Measurements from ENCODE around the gene ZNF697.
"Not testable (repeated sequence)": the region's sequence is repeated elsewhere in the genome, so short reads cannot be mapped to it uniquely, and the experiment has no call there.

Gene ZNF697

DNA sequence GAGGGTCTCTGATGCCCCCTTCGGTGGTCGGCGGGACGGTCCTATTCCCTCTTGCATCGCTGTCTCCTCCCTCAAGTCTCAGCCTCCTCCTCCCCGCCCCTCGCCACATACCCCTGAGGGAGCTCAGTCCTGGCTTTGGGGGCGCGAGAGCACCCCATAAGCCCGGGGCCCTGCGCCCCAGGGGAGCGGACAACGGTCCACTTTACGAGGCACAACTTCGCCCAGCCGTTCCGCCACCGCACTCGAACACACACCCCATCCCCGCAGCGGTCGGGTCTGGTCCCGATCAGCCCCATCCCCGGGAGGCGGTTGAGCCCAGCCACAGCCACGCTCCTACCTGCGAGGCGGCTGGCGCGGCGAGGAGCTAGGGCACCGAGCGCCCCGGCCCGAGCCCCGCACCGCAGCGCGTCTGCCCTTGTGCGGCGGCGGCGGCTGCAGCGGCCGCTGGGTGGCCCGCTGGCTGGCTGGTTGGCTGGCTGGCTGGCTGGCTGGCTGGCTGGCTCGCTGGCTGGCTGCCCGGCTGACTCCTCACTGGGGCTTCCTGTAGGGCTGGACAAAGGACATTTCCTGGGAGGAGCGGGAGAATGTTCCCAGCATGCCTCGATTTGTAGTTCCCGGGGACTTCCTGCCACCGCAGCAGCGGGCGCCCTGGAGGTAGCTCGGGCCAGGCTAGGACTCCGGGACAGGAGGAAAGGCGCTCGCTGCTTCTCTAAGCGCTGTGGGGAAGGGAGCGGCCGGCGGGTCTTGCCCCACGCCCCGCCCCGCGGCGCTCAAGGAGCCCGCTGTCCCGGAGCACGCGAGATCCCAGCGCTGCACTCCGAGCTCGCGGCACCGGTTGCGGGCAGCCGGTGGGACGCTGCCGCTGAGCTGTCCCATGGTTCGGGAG lies at the start of gene ZNF697:
ZNF697 (minus strand) TSS at position 533 of the 886 bp plus-strand sequence. CDS start 22,166 bp downstream, outside the sequence.
- Histone ChIP-seq H4K20me1 (ENCODE audit: low read depth, low read length) (no peaks in the 10 kb centered on the region), H3K9me3 (ENCODE audit: insufficient read depth, low read length) (no peaks in the 10 kb centered on the region), H3K79me2 (ENCODE audit: insufficient read depth, low read length) (no peaks in the 10 kb centered on the region)

DNA sequence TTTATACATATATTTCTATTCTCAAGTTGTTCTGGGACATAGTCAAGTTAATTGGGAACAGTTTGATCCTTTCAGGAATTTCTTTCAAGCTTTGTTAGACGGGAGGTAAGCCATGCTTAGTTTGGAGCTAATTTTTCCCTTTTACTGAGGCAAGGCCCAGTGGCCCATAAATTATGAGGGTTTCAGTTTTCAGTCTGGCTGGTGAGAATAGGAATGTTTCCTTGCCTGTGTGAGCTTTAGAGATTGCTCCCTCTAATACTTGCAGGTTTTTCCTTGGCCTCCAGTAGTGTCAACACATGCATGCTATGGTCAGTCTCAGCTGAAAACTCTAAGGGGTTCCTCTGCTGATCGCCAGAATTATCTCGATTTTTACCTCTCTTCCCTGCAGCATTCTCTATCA lies 49.5 kb upstream of the ZNF697 start:
- Histone ChIP-seq H3K4me2 (ENCODE audit: low read depth, low read length, poor library complexity, severe bottlenecking) (no peak overlapping the region), H3K79me2 (ENCODE audit: insufficient read depth, low read length) (no peaks in the 10 kb centered on the region), H2AFZ (ENCODE audit: low read depth, low read length, severe bottlenecking) (no peak overlapping the region), H3K4me3 (ENCODE audit: insufficient read depth, low read length, poor library complexity, severe bottlenecking) (no peak overlapping the region), H3K27ac (ENCODE audit: low read depth, low read length) (no peak overlapping the region), H3K27me3 (ENCODE audit: low read length) (no peaks in the 10 kb centered on the region), H3K9me2 (replicated peaks; ENCODE audit: insufficient read depth, low read length) (no peaks in the 10 kb centered on the region), H3K9me3 (ENCODE audit: insufficient read depth, low read length) (no peaks in the 10 kb centered on the region; the same call in 1 of the 2 replicates), H3F3A (ENCODE audit: insufficient read depth) (no peaks in the 10 kb centered on the region), H3K36me3 (ENCODE audit: low read length) (no peaks in the 10 kb centered on the region), H4K20me1 (ENCODE audit: low read depth, low read length) (no peaks in the 10 kb centered on the region), H3K9ac (ENCODE audit: low read length) (no peak overlapping the region)
- TF ChIP-seq, protein P1, sequence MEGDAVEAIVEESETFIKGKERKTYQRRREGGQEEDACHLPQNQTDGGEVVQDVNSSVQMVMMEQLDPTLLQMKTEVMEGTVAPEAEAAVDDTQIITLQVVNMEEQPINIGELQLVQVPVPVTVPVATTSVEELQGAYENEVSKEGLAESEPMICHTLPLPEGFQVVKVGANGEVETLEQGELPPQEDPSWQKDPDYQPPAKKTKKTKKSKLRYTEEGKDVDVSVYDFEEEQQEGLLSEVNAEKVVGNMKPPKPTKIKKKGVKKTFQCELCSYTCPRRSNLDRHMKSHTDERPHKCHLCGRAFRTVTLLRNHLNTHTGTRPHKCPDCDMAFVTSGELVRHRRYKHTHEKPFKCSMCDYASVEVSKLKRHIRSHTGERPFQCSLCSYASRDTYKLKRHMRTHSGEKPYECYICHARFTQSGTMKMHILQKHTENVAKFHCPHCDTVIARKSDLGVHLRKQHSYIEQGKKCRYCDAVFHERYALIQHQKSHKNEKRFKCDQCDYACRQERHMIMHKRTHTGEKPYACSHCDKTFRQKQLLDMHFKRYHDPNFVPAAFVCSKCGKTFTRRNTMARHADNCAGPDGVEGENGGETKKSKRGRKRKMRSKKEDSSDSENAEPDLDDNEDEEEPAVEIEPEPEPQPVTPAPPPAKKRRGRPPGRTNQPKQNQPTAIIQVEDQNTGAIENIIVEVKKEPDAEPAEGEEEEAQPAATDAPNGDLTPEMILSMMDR (IDR thresholded peaks at IDR 0.05; ENCODE audit: insufficient read depth, low read length, poor library complexity, severe bottlenecking) = no peak
- TF ChIP-seq EZH2phosphoT487 (conservative IDR thresholded peaks at IDR 0.05; ENCODE audit: low read length) = no peak

More for the DNA sequence above, at the start of gene ZNF697:
- no peak within 1 kb of the TSS for H2AFZ ChIP-seq (ENCODE audit: low read depth, low read length, severe bottlenecking)
- H3K9me2 ChIP-seq (replicated peaks; ENCODE audit: insufficient read depth, low read length) = no peaks in the 10 kb centered on the region
- H3K9ac ChIP-seq (ENCODE audit: low read length) = no peak within 1 kb of the TSS
- H3K27ac ChIP-seq (ENCODE audit: low read depth, low read length) = no peak within 1 kb of the TSS
- TF ChIP-seq, protein P1 (IDR thresholded peaks at IDR 0.05; ENCODE audit: insufficient read depth, low read length, poor library complexity, severe bottlenecking) = no peak
- TF ChIP-seq EZH2phosphoT487 (conservative IDR thresholded peaks at IDR 0.05; ENCODE audit: low read length) = no peak
- H3K4me3 ChIP-seq (ENCODE audit: insufficient read depth, low read length, poor library complexity, severe bottlenecking) = no peak within 1 kb of the TSS
- H3K36me3 ChIP-seq (ENCODE audit: low read length) = no peaks in the 10 kb centered on the region
- H3F3A ChIP-seq (ENCODE audit: insufficient read depth) = no peaks in the 10 kb centered on the region
- H3K27me3 ChIP-seq (ENCODE audit: low read length) = no peaks in the 10 kb centered on the region
- H3K4me2 ChIP-seq (ENCODE audit: low read depth, low read length, poor library complexity, severe bottlenecking) = no peak within 1 kb of the TSS

DNA sequence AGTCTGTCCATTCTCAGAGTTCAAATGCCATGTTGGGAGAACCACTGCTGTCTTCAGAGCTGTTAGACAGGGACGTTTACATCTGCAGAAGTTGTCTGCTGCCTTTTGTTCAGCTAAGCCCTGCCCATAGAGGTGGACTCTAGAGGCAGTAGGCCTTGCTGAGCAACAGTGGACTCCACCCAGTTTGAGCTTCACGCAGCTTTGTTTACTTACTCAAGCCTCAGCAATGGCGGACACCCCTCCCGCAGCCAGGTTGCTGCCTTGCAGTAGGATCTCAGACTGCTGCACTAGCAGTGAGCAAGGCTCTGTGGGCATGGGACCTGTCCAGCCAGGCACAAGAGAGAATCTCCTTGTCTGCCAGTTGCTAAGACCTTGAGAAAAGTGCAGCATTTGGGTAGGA lies 48.8 kb upstream of the ZNF697 start:
- not testable (repeated sequence) for H3K9ac ChIP-seq (ENCODE audit: low read length); H3K27ac ChIP-seq (ENCODE audit: low read depth, low read length); H3K27me3 ChIP-seq (ENCODE audit: low read length); H3K4me3 ChIP-seq (ENCODE audit: insufficient read depth, low read length, poor library complexity, severe bottlenecking); H3K36me3 ChIP-seq (ENCODE audit: low read length); H3K9me3 ChIP-seq (ENCODE audit: insufficient read depth, low read length); H3F3A ChIP-seq (ENCODE audit: insufficient read depth); H4K20me1 ChIP-seq (ENCODE audit: low read depth, low read length); H3K79me2 ChIP-seq (ENCODE audit: insufficient read depth, low read length); H3K4me2 ChIP-seq (ENCODE audit: low read depth, low read length, poor library complexity, severe bottlenecking); H3K9me2 ChIP-seq (replicated peaks; ENCODE audit: insufficient read depth, low read length); H2AFZ ChIP-seq (ENCODE audit: low read depth, low read length, severe bottlenecking)

DNA sequence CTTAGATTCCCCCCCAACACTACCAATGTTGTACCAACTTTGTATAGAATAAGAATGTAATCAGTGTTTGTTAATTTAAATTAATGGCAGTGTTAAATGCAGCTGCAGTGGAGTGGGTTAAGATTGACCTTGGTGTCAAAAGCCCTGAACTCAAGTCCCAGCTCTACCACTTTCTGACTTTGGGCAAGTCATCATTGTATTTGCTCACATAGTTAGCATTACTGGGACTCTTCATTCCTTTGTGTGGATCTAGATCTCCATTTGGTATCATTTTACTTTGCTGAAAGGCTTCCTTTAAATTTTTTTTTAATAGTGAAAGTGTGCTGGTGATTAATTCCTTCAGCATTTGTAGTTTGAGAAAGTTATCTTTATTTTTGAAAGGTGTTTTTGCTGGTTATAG lies 41.4 kb upstream of the ZNF697 start:
- Histone ChIP-seq H3K79me2 (ENCODE audit: insufficient read depth, low read length) (no peaks in the 10 kb centered on the region), H3K9me2 (replicated peaks; ENCODE audit: insufficient read depth, low read length) (no peaks in the 10 kb centered on the region), H3K4me3 (ENCODE audit: insufficient read depth, low read length, poor library complexity, severe bottlenecking) (no peak overlapping the region), H3K4me2 (ENCODE audit: low read depth, low read length, poor library complexity, severe bottlenecking) (no peak overlapping the region), H3K9ac (ENCODE audit: low read length) (no peak overlapping the region), H4K20me1 (ENCODE audit: low read depth, low read length) (no peaks in the 10 kb centered on the region), H3K27ac (ENCODE audit: low read depth, low read length) (no peak overlapping the region), H2AFZ (ENCODE audit: low read depth, low read length, severe bottlenecking) (no peak overlapping the region), H3K27me3 (ENCODE audit: low read length) (no peaks in the 10 kb centered on the region), H3K36me3 (ENCODE audit: low read length) (no peaks in the 10 kb centered on the region), H3F3A (ENCODE audit: insufficient read depth) (no peaks in the 10 kb centered on the region), H3K9me3 (ENCODE audit: insufficient read depth, low read length) (no peaks in the 10 kb centered on the region)
- TF ChIP-seq, protein P1 (IDR thresholded peaks at IDR 0.05; ENCODE audit: insufficient read depth, low read length, poor library complexity, severe bottlenecking) = no peak
- TF ChIP-seq EZH2phosphoT487 (conservative IDR thresholded peaks at IDR 0.05; ENCODE audit: low read length) = no peak

All from SU-DHL-6 (cell line).